SK-N-MC (cell line): ENCODE data around the gene NINJ1.

Source experiments
- EZH2 ChIP-seq: fragments of 200-600 bp; sonication (generic); IDR thresholded peaks from one replicate; pipeline ENCODE4 v1.6.1; 2017; ENCODE audit warnings: antibody characterized with exemption
- POLR2AphosphoS5 ChIP-seq: IDR thresholded peaks from 2 replicates; pipeline ENCODE4 v1.6.1; 2012; ENCODE audit warnings: mild to moderate bottlenecking, low read depth, low read length, borderline replicate concordance

DNA sequence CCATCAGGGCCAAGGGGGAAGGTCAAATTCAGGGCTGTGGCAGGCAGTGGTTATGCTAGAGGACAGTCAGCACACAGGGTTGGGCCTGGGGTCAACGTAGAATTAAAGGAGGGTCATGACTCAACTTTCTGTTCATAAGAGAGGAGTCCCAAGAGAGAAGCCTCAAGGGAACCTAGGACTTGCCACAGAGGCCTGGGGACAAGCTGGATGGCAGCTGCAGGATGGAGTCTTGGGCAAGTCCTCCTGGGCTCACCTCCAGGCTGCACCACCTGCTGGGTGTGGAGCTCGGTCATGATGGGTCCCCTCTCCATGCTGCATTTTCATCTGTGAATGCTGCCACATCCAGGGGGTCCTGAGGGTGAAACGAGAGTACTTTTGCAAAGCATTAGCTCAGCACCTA is 40.9 kb upstream of the NINJ1 start:
- no peak for TF ChIP-seq EZH2
- TF ChIP-seq POLR2AphosphoS5, result no peak
